NB4 (cell line): Measurements from ENCODE around the gene GRHL1.

Source experiments
- DNase-seq: peaks from one replicate; pipeline ENCODE4 v3.0.0; 2010; ENCODE audit warnings: low read depth
- H3K4me3 ChIP-seq: one replicate; pipeline ENCODE4 v1.5.1; 2011; ENCODE audit warnings: mild to moderate bottlenecking, low read depth, low read length, moderate library complexity
- CTCF ChIP-seq: IDR thresholded peaks from one replicate; pipeline ENCODE4 v1.5.1; 2012; ENCODE audit warnings: low read depth, low read length
- MAX ChIP-seq: IDR thresholded peaks from 2 replicates; pipeline ENCODE4 v1.6.1; 2011; ENCODE audit warnings: low read depth, low read length
- MYC ChIP-seq: IDR thresholded peaks from 2 replicates; pipeline ENCODE4 v1.6.1; 2011; ENCODE audit warnings: low read depth, low read length
- POLR2A ChIP-seq: IDR thresholded peaks from 2 replicates; pipeline ENCODE4 v1.6.1; 2011; ENCODE audit warnings: mild to moderate bottlenecking; ENCODE audit not compliant: insufficient read length; ENCODE audit errors: extremely low read depth

Gene GRHL1

GRCh38 chr2:10004836-10005235 is 53.3 kb downstream of the GRHL1 start:
- H3K4me3 ChIP-seq = no peak overlapping the region
- no peak for DNase-seq
- TF ChIP-seq MAX = no peak
- TF ChIP-seq POLR2A = no peak

- TF ChIP-seq MYC (no peak), CTCF (no peak), MAX (no peak)
- no peak for DNase-seq
- H3K4me3 ChIP-seq = no peak overlapping the region
These were observed 54.2 kb downstream of the GRHL1 start for GRCh38 chr2:10005461-10006235.

- peak; percentile 50 for DNase-seq
- TF ChIP-seq CTCF (no peak), MYC (no peak), MAX (no peak), POLR2A (no peak)
- H3K4me3 ChIP-seq = no peak overlapping the region
These were observed 55.0 kb downstream of the GRHL1 start for GRCh38 chr2:10006236-10007161.

GRCh38 chr2:10007435-10007834 is 55.9 kb downstream of the GRHL1 start:
- no peak overlapping the region for H3K4me3 ChIP-seq
- no peak for TF ChIP-seq POLR2A
- TF ChIP-seq CTCF = no peak
- TF ChIP-seq MAX = no peak
- TF ChIP-seq MYC = no peak
- DNase-seq = no peak

GRCh38 chr2:10007921-10008808 is 56.7 kb downstream of the GRHL1 start:
- peak; percentile 75 for DNase-seq
- no peak for TF ChIP-seq POLR2A
- peak; percentile 13 for TF ChIP-seq CTCF
- TF ChIP-seq MAX = no peak
- no peak overlapping the region for H3K4me3 ChIP-seq
